K562 (cell line): ENCODE results near the gene LAMTOR4. TPM values are rescaled to one million over a fixed set of nuclear protein-coding genes. Genes with fewer than 3 reads are reported as not detected.
A peak's percentile ranks its signal among the peaks of the same experiment; 100 is the strongest.

Experiments used
- ATF7 ChIP-seq: fragments of 450-650 bp; IDR thresholded peaks from 2 replicates; pipeline ENCODE4 v1.7.1; 2014; ENCODE audit warnings: mild to moderate bottlenecking, moderate library complexity
- CHD4 ChIP-seq: fragments of 200-600 bp; sonication (generic); IDR thresholded peaks from 3 replicates; pipeline ENCODE4 v1.6.1; 2012; ENCODE audit warnings: low read depth, mild to moderate bottlenecking, mixed read lengths, low read length, inconsistent platforms; ENCODE audit not compliant: insufficient read depth, insufficient replicate concordance, poor library complexity, severe bottlenecking
- ELF2 ChIP-seq: fragments of 250-450 bp; sonication (Bioruptor Pico); IDR thresholded peaks from 2 replicates; pipeline ENCODE4 v1.5.0; 2021; ENCODE audit warnings: mild to moderate bottlenecking
- FOXP1 ChIP-seq: sonication (generic); formaldehyde crosslinking; IDR thresholded peaks from 2 replicates; pipeline ENCODE4 v1.8.0; 2022; ENCODE audit warnings: mild to moderate bottlenecking, missing genetic modification reagents
- MAX ChIP-seq: sonication (generic); formaldehyde crosslinking; IDR thresholded peaks from 2 replicates; pipeline ENCODE4 v1.9.0; 2022; ENCODE audit warnings: mild to moderate bottlenecking, missing genetic modification reagents
- MTA1 ChIP-seq: fragments of 450-650 bp; IDR thresholded peaks from 2 replicates; pipeline ENCODE4 v1.6.1; 2017; ENCODE audit warnings: borderline replicate concordance
- MTF1 ChIP-seq: fragments of 250-450 bp; sonication (Bioruptor Pico); IDR thresholded peaks from 2 replicates; pipeline ENCODE4 v1.9.0; 2021; ENCODE audit warnings: moderate library complexity, mild to moderate bottlenecking, inconsistent platforms, borderline replicate concordance
- NR2F6 ChIP-seq: fragments of 450-650 bp; formaldehyde crosslinking; IDR thresholded peaks from 2 replicates; pipeline ENCODE4 v1.4.0; 2020; ENCODE audit warnings: mild to moderate bottlenecking
- PHTF2 ChIP-seq: fragments of 250-450 bp; sonication (Bioruptor Pico); IDR thresholded peaks from 2 replicates; pipeline ENCODE4 v1.5.0; 2021; ENCODE audit warnings: mild to moderate bottlenecking
- PML ChIP-seq: IDR thresholded peaks from 2 replicates; pipeline ENCODE4 v1.6.1; 2012; ENCODE audit warnings: low read length, inconsistent platforms
- POLR2A ChIP-seq: fragments of 450-650 bp; conservative IDR thresholded peaks from 2 replicates; pipeline ENCODE4 v1.6.1; 2016
- POLR3G ChIP-seq: IDR thresholded peaks from 2 replicates; pipeline ENCODE4 v1.6.1; 2011; ENCODE audit not compliant: insufficient read length, insufficient replicate concordance; ENCODE audit errors: extremely low read depth
- RBFOX2 ChIP-seq: fragments of 200-400 bp; formaldehyde crosslinking; IDR thresholded peaks from 2 replicates; pipeline ENCODE4 v1.6.1; 2017; ENCODE audit warnings: low read depth, mild to moderate bottlenecking, low read length, moderate library complexity
- RFX1 ChIP-seq: fragments of 450-650 bp; IDR thresholded peaks from 2 replicates; pipeline ENCODE4 v1.6.1; 2016; ENCODE audit warnings: mild to moderate bottlenecking, moderate library complexity
- RUNX1 ChIP-seq: sonication (generic); IDR thresholded peaks from 2 replicates; pipeline ENCODE4 v1.6.1; 2016; ENCODE audit warnings: antibody characterized with exemption, low read depth
- SIN3A ChIP-seq, 2 experiments: fragments of 150-350 bp in 1 of 2; IDR thresholded peaks; 2 replicates each; pipeline ENCODE4 v1.6.1; 2011 to 2016; ENCODE audit warnings: borderline replicate concordance in 2 of 2, low read depth in 2 of 2, low read length in 2 of 2, mild to moderate bottlenecking in 2 of 2, moderate library complexity in 2 of 2; ENCODE audit not compliant: control insufficient read depth in 1 of 2
- SIRT6 ChIP-seq: IDR thresholded peaks from one replicate; pipeline ENCODE4 v1.6.1; 2012; ENCODE audit warnings: low read depth, mild to moderate bottlenecking, control low read depth, inconsistent platforms, low read length, moderate library complexity
- SNIP1 ChIP-seq: fragments of 450-650 bp; IDR thresholded peaks from 2 replicates; pipeline ENCODE4 v1.7.1; 2017; ENCODE audit warnings: low read depth, mild to moderate bottlenecking
- SPI1 ChIP-seq: IDR thresholded peaks from 2 replicates; pipeline ENCODE4 v1.6.1; 2011; ENCODE audit warnings: low read depth, low read length, control low read depth, borderline replicate concordance
- ZMIZ1 ChIP-seq, 2 experiments: fragments of 150-350 bp in 1 of 2; IDR thresholded peaks; 2 replicates each; pipeline ENCODE4 v1.6.1; 2012 to 2016; ENCODE audit warnings: low read depth in 2 of 2, low read length in 2 of 2, mild to moderate bottlenecking in 1 of 2, moderate library complexity in 1 of 2
- ZNF12 ChIP-seq: sonication (generic); formaldehyde crosslinking; IDR thresholded peaks from 2 replicates; pipeline ENCODE4 v1.4.0; 2020; ENCODE audit warnings: mild to moderate bottlenecking, missing genetic modification reagents
- ZNF143 ChIP-seq: sonication (generic); formaldehyde crosslinking; IDR thresholded peaks from 2 replicates; pipeline ENCODE4 v1.9.0; 2022; ENCODE audit warnings: mild to moderate bottlenecking, missing genetic modification reagents
- ZNF217 ChIP-seq: sonication (generic); formaldehyde crosslinking; IDR thresholded peaks from 2 replicates; pipeline ENCODE4 v1.8.0; 2022; ENCODE audit warnings: mild to moderate bottlenecking, missing genetic modification reagents
- ZNF589 ChIP-seq: fragments of 200-800 bp; sonication (Bioruptor generic); IDR thresholded peaks from 2 replicates; pipeline ENCODE4 v1.6.1; 2016; ENCODE audit warnings: low read depth, missing genetic modification characterization, missing compliant biosample characterization
- ZNF644 ChIP-seq: fragments of 200-800 bp; sonication (Bioruptor generic); IDR thresholded peaks from 2 replicates; pipeline ENCODE4 v1.6.1; 2016; ENCODE audit warnings: low read depth, missing genetic modification characterization, missing compliant biosample characterization
- ZNF668 ChIP-seq: fragments of 250-450 bp; sonication (Bioruptor Pico); IDR thresholded peaks from 2 replicates; pipeline ENCODE4 v1.8.0; 2022; ENCODE audit warnings: mild to moderate bottlenecking, inconsistent platforms
- polyA plus RNA-seq, 8 experiments: library from polyadenylated mRNA; depleted of rRNA in 4 of 8; stranded (reverse) in 5 of 8; unstranded in 3 of 8; fragments of >200 nt; fragmentation: Nextera tagmentation in 2 of 8; fragmentation: Illumina TruSeq in 1 of 8; extraction: Ambion mirVana in 2 of 8; extraction: Trizol in 1 of 8; gene quantifications; 2 replicates each; pipeline versions ENCODE4 v1.2.1 to v1.2.3, GENCODE V29; 2011 to 2014; ENCODE audit warnings: inconsistent platforms in 1 of 8, missing spikeins in 1 of 8
- total RNA-seq, 7 experiments: library from RNA; depleted of rRNA in 6 of 7; stranded (reverse); fragments of >200 nt in 6 of 7; fragmentation: Illumina TruSeq in 2 of 7; extraction: Trizol in 2 of 7; gene quantifications; 2 replicates each; pipeline versions ENCODE4 v1.2.1 to v1.2.3, GENCODE V29; 2011 to 2021; ENCODE audit warnings: low replicate concordance in 1 of 7

Gene LAMTOR4
- total and polyA plus RNA-seq, 9 of the 15 experiments (the other 6 are each of a cell fraction or from before 2014, with no cell fraction given): 79.6 to 314 (median 195) TPM

- TF ChIP-seq ZNF668 (CRISPR knock-in tag) (no peak), PML (0 out of 2 replicates have a peak, but pooled peaks have one; percentile 6), RFX1 (no peak), PHTF2 (CRISPR knock-in tag) (no peak), ZMIZ1 (IDR thresholded peaks at IDR 0.05; ENCODE audit: low read depth in 2 of 2, low read length in 2 of 2) (no peak), FOXP1 (CRISPR knock-in tag) (no peak), ZNF143 (CRISPR knock-in tag) (no peak), ELF2 (CRISPR knock-in tag) (no peak), ZNF589 (no peak), MTA1 (no peak), MAX (CRISPR knock-in tag) (0 out of 2 replicates have a peak, but pooled peaks have one; percentile 11), SIRT6 (no peak), POLR3G (no peak), SPI1 (no peak), POLR2A (peak; percentile 49), CHD4 (no peak), SIN3A (IDR thresholded peaks at IDR 0.05; ENCODE audit: borderline replicate concordance in 2 of 2, control insufficient read depth in 1 of 2, low read depth in 2 of 2, low read length in 2 of 2) (no peak), MTF1 (CRISPR knock-in tag) (no peak), RBFOX2 (peak; percentile 67; the same call in 1 of the 2 replicates), ZNF644 (tag) (no peak), ZNF217 (CRISPR knock-in tag) (no peak), ATF7 (no peak), NR2F6 (no peak), SNIP1 (no peak), RUNX1 (no peak), ZNF12 (CRISPR knock-in tag) (no peak)
Observed at GRCh38 chr7:100153708-100154535, 5.2 kb downstream of the LAMTOR4 start (continued).
